Neural cell (in vitro differentiated cells): Measurements from ENCODE around the gene IL22. TPM values are rescaled to one million over a fixed set of nuclear protein-coding genes. Genes with fewer than 3 reads are reported as not detected.

Experiments
- H2AFZ ChIP-seq: fragments of 200-600, 300-800 bp; sonication (generic), shearing (Covaris generic); 2 replicates; pipeline ENCODE4 v1.6.0; 2014; ENCODE audit warnings: low read depth, mild to moderate bottlenecking, antibody characterized with exemption, low read length, moderate library complexity
- H3F3A ChIP-seq: fragments of 200-600 bp; shearing (Covaris generic); 2 replicates; pipeline ENCODE4 v1.6.1; 2016; ENCODE audit warnings: mild to moderate bottlenecking, moderate library complexity, mixed read lengths, antibody characterized with exemption, low read length; ENCODE audit not compliant: insufficient read depth, poor library complexity, severe bottlenecking
- H3K27ac ChIP-seq: fragments of 200-600, 300-800 bp; sonication (generic), shearing (Covaris generic); 2 replicates; pipeline ENCODE4 v1.5.1; 2014; ENCODE audit warnings: mild to moderate bottlenecking, low read length, moderate library complexity
- H3K27me3 ChIP-seq: fragments of 300-800, 200-600 bp; sonication (generic), shearing (Covaris generic); 2 replicates; pipeline ENCODE4 v1.6.0; 2014; ENCODE audit warnings: mild to moderate bottlenecking, low read depth, low read length, moderate library complexity; ENCODE audit not compliant: insufficient read depth
- H3K36me3 ChIP-seq: fragments of 300-800, 200-600 bp; sonication (generic), shearing (Covaris generic); 2 replicates; pipeline ENCODE4 v1.5.1; 2014; ENCODE audit warnings: mild to moderate bottlenecking, antibody characterized with exemption, low read length, moderate library complexity; ENCODE audit not compliant: insufficient read depth
- H3K4me2 ChIP-seq: fragments of 300-800, 200-600 bp; sonication (generic), shearing (Covaris generic); 2 replicates; pipeline ENCODE4 v1.6.0; 2014; ENCODE audit warnings: mild to moderate bottlenecking, low read length
- H3K4me3 ChIP-seq: fragments of 300-800, 200-600 bp; sonication (generic), shearing (Covaris generic); 2 replicates; pipeline ENCODE4 v1.5.1; 2014; ENCODE audit warnings: mild to moderate bottlenecking, low read length, moderate library complexity
- H3K79me2 ChIP-seq: fragments of 200-600 bp; shearing (Covaris generic); replicated peaks from 2 replicates; pipeline ENCODE4 v1.6.0; 2014; ENCODE audit warnings: mild to moderate bottlenecking, low read length, moderate library complexity; ENCODE audit not compliant: insufficient read depth
- H3K9ac ChIP-seq: fragments of 300-800, 200-600 bp; sonication (generic), shearing (Covaris generic); 2 replicates; pipeline ENCODE4 v1.6.1; 2016; ENCODE audit warnings: mild to moderate bottlenecking, low read length, mixed read lengths
- H3K9me2 ChIP-seq: fragments of 200-600 bp; shearing (Covaris generic); 2 replicates; pipeline ENCODE4 v1.6.1; 2016; ENCODE audit warnings: mild to moderate bottlenecking, low read length, mixed read lengths; ENCODE audit not compliant: insufficient read depth
- H3K9me3 ChIP-seq: fragments of 200-600, 300-800 bp; sonication (generic), shearing (Covaris generic); 2 replicates; pipeline ENCODE4 v1.6.1; 2016; ENCODE audit warnings: mild to moderate bottlenecking, mixed run types, low read length, moderate library complexity, mixed read lengths
- H4K20me1 ChIP-seq: fragments of 200-600 bp; shearing (Covaris generic); 2 replicates; pipeline ENCODE4 v1.6.1; 2016; ENCODE audit warnings: mild to moderate bottlenecking, mixed run types; ENCODE audit not compliant: insufficient read depth
- EP300 ChIP-seq: fragments of 450-650 bp; conservative IDR thresholded peaks from 2 replicates; pipeline ENCODE4 v1.6.1; 2014; ENCODE audit warnings: antibody characterized with exemption, mild to moderate bottlenecking, moderate library complexity; ENCODE audit not compliant: poor library complexity, severe bottlenecking
- EZH2 ChIP-seq: fragments of 200-600, 300-800 bp; shearing (Covaris generic), sonication (generic); IDR thresholded peaks from 2 replicates; pipeline ENCODE4 v1.6.1; 2014; ENCODE audit warnings: antibody characterized with exemption, low read length, borderline replicate concordance, mild to moderate bottlenecking; ENCODE audit not compliant: insufficient read depth, poor library complexity, severe bottlenecking
- MXI1 ChIP-seq: fragments of 450-650 bp; conservative IDR thresholded peaks from 2 replicates; pipeline ENCODE4 v1.6.1; 2014; ENCODE audit warnings: antibody characterized with exemption, mild to moderate bottlenecking; ENCODE audit not compliant: poor library complexity, severe bottlenecking
- POLR2AphosphoS5 ChIP-seq: IDR thresholded peaks from 2 replicates; pipeline ENCODE4 v1.6.1; 2012
- RAD21 ChIP-seq: fragments of 450-650 bp; conservative IDR thresholded peaks from 2 replicates; pipeline ENCODE4 v1.6.1; 2014; ENCODE audit warnings: antibody characterized with exemption, mild to moderate bottlenecking, moderate library complexity
- REST ChIP-seq: IDR thresholded peaks from 2 replicates; pipeline ENCODE4 v1.6.1; 2012; ENCODE audit warnings: borderline replicate concordance
- SMC3 ChIP-seq: fragments of 450-650 bp; conservative IDR thresholded peaks from 2 replicates; pipeline ENCODE4 v1.6.1; 2014; ENCODE audit warnings: antibody characterized with exemption, mild to moderate bottlenecking, moderate library complexity; ENCODE audit not compliant: poor library complexity
- TAF1 ChIP-seq: IDR thresholded peaks from 2 replicates; pipeline ENCODE4 v1.6.1; 2012; ENCODE audit warnings: low read depth
- polyA plus RNA-seq: library from polyadenylated mRNA; depleted of rRNA; stranded (reverse); fragments of >200 nt; gene quantifications from 2 replicates; pipeline ENCODE4 v1.2.3, GENCODE V29; 2014
- TF ChIP-seq, protein P1 (sequence below): fragments of 450-650 bp; IDR thresholded peaks from 2 replicates; pipeline ENCODE4 v1.5.1; 2014; ENCODE audit warnings: antibody characterized with exemption, mild to moderate bottlenecking, moderate library complexity; ENCODE audit not compliant: poor library complexity, severe bottlenecking

The IL22 gene
- polyA plus RNA-seq, 1 donor from 2014 or later, result not detected

DNA sequence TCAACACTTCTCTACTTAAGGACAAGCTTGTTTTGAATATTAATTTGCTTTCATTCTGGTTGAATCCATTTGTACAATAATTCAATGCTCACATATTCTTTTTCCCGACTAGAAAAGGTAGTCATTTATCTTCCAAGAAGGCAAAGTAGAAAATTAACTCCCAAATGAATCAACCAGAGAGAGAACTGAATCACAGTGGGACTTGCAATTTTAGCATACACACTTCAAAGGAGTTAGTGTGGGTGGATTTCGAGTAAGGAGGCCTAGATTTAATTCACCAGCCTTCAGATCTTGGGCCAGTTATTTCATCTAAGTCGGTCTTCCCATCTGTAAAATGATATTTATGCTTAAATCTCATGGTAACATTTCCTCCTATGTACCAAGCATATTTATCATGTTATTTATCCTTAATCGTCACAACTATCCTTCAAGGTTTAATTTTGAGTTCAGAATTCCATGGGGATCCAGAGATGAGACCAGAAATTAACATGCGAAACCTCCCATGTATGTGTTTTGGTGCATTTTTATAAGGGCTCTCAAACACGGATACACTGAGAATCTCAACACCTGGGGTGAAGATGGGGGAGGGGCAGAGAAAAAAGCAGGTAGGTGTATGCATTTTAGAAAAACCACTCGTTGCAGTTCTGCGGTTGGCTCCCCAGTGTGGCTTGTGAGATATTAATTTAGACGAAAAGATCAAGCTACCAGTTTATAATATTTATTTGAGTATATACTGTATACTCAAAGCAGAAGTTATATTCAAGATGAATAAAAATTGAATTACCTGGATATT is 38.9 kb upstream of the IL22 start:
- Histone ChIP-seq H3K4me3 (no peak overlapping the region), H3K79me2 (no peaks in the 10 kb centered on the region), H3F3A (no peaks in the 10 kb centered on the region), H2AFZ (no peak overlapping the region), H4K20me1 (no peaks in the 10 kb centered on the region), H3K36me3 (no peaks in the 10 kb centered on the region), H3K27ac (no peak overlapping the region), H3K4me2 (no peak overlapping the region), H3K27me3 (no peaks in the 10 kb centered on the region), H3K9me3 (no peaks in the 10 kb centered on the region), H3K9ac (no peak overlapping the region), H3K9me2 (no peaks in the 10 kb centered on the region)
- TF ChIP-seq POLR2AphosphoS5, result no peak
- TF ChIP-seq, protein P1, sequence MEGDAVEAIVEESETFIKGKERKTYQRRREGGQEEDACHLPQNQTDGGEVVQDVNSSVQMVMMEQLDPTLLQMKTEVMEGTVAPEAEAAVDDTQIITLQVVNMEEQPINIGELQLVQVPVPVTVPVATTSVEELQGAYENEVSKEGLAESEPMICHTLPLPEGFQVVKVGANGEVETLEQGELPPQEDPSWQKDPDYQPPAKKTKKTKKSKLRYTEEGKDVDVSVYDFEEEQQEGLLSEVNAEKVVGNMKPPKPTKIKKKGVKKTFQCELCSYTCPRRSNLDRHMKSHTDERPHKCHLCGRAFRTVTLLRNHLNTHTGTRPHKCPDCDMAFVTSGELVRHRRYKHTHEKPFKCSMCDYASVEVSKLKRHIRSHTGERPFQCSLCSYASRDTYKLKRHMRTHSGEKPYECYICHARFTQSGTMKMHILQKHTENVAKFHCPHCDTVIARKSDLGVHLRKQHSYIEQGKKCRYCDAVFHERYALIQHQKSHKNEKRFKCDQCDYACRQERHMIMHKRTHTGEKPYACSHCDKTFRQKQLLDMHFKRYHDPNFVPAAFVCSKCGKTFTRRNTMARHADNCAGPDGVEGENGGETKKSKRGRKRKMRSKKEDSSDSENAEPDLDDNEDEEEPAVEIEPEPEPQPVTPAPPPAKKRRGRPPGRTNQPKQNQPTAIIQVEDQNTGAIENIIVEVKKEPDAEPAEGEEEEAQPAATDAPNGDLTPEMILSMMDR, result no peak
- TF ChIP-seq SMC3, result no peak
- no peak for TF ChIP-seq TAF1
- no peak for TF ChIP-seq EP300
- no peak for TF ChIP-seq REST
- no peak for TF ChIP-seq MXI1
- TF ChIP-seq EZH2, result no peak
- no peak for TF ChIP-seq RAD21

- Histone ChIP-seq H2AFZ (no peak overlapping the region), H3K4me3 (no peak overlapping the region), H3K79me2 (no peaks in the 10 kb centered on the region), H3K9me2 (no peaks in the 10 kb centered on the region), H3K36me3 (no peaks in the 10 kb centered on the region), H3K9ac (no peak overlapping the region), H3K27ac (no peak overlapping the region), H3K4me2 (no peak overlapping the region), H4K20me1 (no peaks in the 10 kb centered on the region), H3K9me3 (no peaks in the 10 kb centered on the region), H3K27me3 (no peaks in the 10 kb centered on the region), H3F3A (no peaks in the 10 kb centered on the region)
- TF ChIP-seq SMC3, result no peak
- TF ChIP-seq POLR2AphosphoS5, result no peak
- TF ChIP-seq RAD21, result no peak
- no peak for TF ChIP-seq EZH2
- no peak for TF ChIP-seq EP300
- TF ChIP-seq, protein P1, result no peak
- no peak for TF ChIP-seq REST
- TF ChIP-seq MXI1, result no peak
- TF ChIP-seq TAF1, result no peak
Observed at GRCh38 chr12:68291396-68292036, 38.1 kb upstream of the IL22 start.
